Neural cell (in vitro differentiated cells): ENCODE data around the gene ELN. TPM values are rescaled to one million over a fixed set of nuclear protein-coding genes. Genes with fewer than 3 reads are reported as not detected.

ENCODE experiments used
- H2AFZ ChIP-seq: fragments of 200-600, 300-800 bp; sonication (generic), shearing (Covaris generic); 2 replicates; pipeline ENCODE4 v1.6.0; 2014; ENCODE audit warnings: low read depth, mild to moderate bottlenecking, antibody characterized with exemption, low read length, moderate library complexity
- H3F3A ChIP-seq: fragments of 200-600 bp; shearing (Covaris generic); 2 replicates; pipeline ENCODE4 v1.6.1; 2016; ENCODE audit warnings: mild to moderate bottlenecking, moderate library complexity, mixed read lengths, antibody characterized with exemption, low read length; ENCODE audit not compliant: insufficient read depth, poor library complexity, severe bottlenecking
- H3K27ac ChIP-seq: fragments of 200-600, 300-800 bp; sonication (generic), shearing (Covaris generic); 2 replicates; pipeline ENCODE4 v1.5.1; 2014; ENCODE audit warnings: mild to moderate bottlenecking, low read length, moderate library complexity
- H3K27me3 ChIP-seq: fragments of 300-800, 200-600 bp; sonication (generic), shearing (Covaris generic); 2 replicates; pipeline ENCODE4 v1.6.0; 2014; ENCODE audit warnings: mild to moderate bottlenecking, low read depth, low read length, moderate library complexity; ENCODE audit not compliant: insufficient read depth
- H3K36me3 ChIP-seq: fragments of 300-800, 200-600 bp; sonication (generic), shearing (Covaris generic); 2 replicates; pipeline ENCODE4 v1.5.1; 2014; ENCODE audit warnings: mild to moderate bottlenecking, antibody characterized with exemption, low read length, moderate library complexity; ENCODE audit not compliant: insufficient read depth
- H3K4me2 ChIP-seq: fragments of 300-800, 200-600 bp; sonication (generic), shearing (Covaris generic); 2 replicates; pipeline ENCODE4 v1.6.0; 2014; ENCODE audit warnings: mild to moderate bottlenecking, low read length
- H3K4me3 ChIP-seq: fragments of 300-800, 200-600 bp; sonication (generic), shearing (Covaris generic); 2 replicates; pipeline ENCODE4 v1.5.1; 2014; ENCODE audit warnings: mild to moderate bottlenecking, low read length, moderate library complexity
- H3K79me2 ChIP-seq: fragments of 200-600 bp; shearing (Covaris generic); replicated peaks from 2 replicates; pipeline ENCODE4 v1.6.0; 2014; ENCODE audit warnings: mild to moderate bottlenecking, low read length, moderate library complexity; ENCODE audit not compliant: insufficient read depth
- H3K9ac ChIP-seq: fragments of 300-800, 200-600 bp; sonication (generic), shearing (Covaris generic); 2 replicates; pipeline ENCODE4 v1.6.1; 2016; ENCODE audit warnings: mild to moderate bottlenecking, low read length, mixed read lengths
- H3K9me2 ChIP-seq: fragments of 200-600 bp; shearing (Covaris generic); 2 replicates; pipeline ENCODE4 v1.6.1; 2016; ENCODE audit warnings: mild to moderate bottlenecking, low read length, mixed read lengths; ENCODE audit not compliant: insufficient read depth
- H3K9me3 ChIP-seq: fragments of 200-600, 300-800 bp; sonication (generic), shearing (Covaris generic); 2 replicates; pipeline ENCODE4 v1.6.1; 2016; ENCODE audit warnings: mild to moderate bottlenecking, mixed run types, low read length, moderate library complexity, mixed read lengths
- H4K20me1 ChIP-seq: fragments of 200-600 bp; shearing (Covaris generic); 2 replicates; pipeline ENCODE4 v1.6.1; 2016; ENCODE audit warnings: mild to moderate bottlenecking, mixed run types; ENCODE audit not compliant: insufficient read depth
- EP300 ChIP-seq: fragments of 450-650 bp; conservative IDR thresholded peaks from 2 replicates; pipeline ENCODE4 v1.6.1; 2014; ENCODE audit warnings: antibody characterized with exemption, mild to moderate bottlenecking, moderate library complexity; ENCODE audit not compliant: poor library complexity, severe bottlenecking
- EZH2 ChIP-seq: fragments of 200-600, 300-800 bp; shearing (Covaris generic), sonication (generic); IDR thresholded peaks from 2 replicates; pipeline ENCODE4 v1.6.1; 2014; ENCODE audit warnings: antibody characterized with exemption, low read length, borderline replicate concordance, mild to moderate bottlenecking; ENCODE audit not compliant: insufficient read depth, poor library complexity, severe bottlenecking
- MXI1 ChIP-seq: fragments of 450-650 bp; conservative IDR thresholded peaks from 2 replicates; pipeline ENCODE4 v1.6.1; 2014; ENCODE audit warnings: antibody characterized with exemption, mild to moderate bottlenecking; ENCODE audit not compliant: poor library complexity, severe bottlenecking
- POLR2AphosphoS5 ChIP-seq: IDR thresholded peaks from 2 replicates; pipeline ENCODE4 v1.6.1; 2012
- RAD21 ChIP-seq: fragments of 450-650 bp; conservative IDR thresholded peaks from 2 replicates; pipeline ENCODE4 v1.6.1; 2014; ENCODE audit warnings: antibody characterized with exemption, mild to moderate bottlenecking, moderate library complexity
- REST ChIP-seq: IDR thresholded peaks from 2 replicates; pipeline ENCODE4 v1.6.1; 2012; ENCODE audit warnings: borderline replicate concordance
- SMC3 ChIP-seq: fragments of 450-650 bp; conservative IDR thresholded peaks from 2 replicates; pipeline ENCODE4 v1.6.1; 2014; ENCODE audit warnings: antibody characterized with exemption, mild to moderate bottlenecking, moderate library complexity; ENCODE audit not compliant: poor library complexity
- TAF1 ChIP-seq: IDR thresholded peaks from 2 replicates; pipeline ENCODE4 v1.6.1; 2012; ENCODE audit warnings: low read depth
- polyA plus RNA-seq: library from polyadenylated mRNA; depleted of rRNA; stranded (reverse); fragments of >200 nt; gene quantifications from 2 replicates; pipeline ENCODE4 v1.2.3, GENCODE V29; 2014
- TF ChIP-seq, protein P1 (sequence below): fragments of 450-650 bp; IDR thresholded peaks from 2 replicates; pipeline ENCODE4 v1.5.1; 2014; ENCODE audit warnings: antibody characterized with exemption, mild to moderate bottlenecking, moderate library complexity; ENCODE audit not compliant: poor library complexity, severe bottlenecking

Gene ELN
- polyA plus RNA-seq, 1 donor from 2014 or later = not detected

DNA sequence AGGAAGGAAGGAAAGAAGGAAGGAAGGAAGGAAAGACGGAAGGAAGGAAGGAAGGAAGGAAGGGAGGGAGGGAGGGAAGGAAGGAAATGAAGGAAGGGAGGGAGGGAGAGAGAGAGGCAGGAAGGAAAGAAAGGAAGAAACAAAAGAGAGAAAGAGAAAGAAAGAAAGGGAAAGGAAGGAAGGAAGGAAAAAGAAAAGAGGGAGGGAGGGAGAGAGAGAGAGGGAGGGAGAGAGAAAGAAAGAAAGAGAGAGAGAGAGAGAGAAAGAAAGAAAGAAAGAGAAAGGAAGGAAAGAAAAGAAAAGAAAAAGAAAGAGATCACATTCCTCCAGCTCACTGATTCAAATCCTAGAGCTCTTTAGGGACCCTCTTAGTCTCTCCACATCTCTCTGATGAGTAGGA, 24.7 kb downstream of the ELN start:
- Histone ChIP-seq H3K4me2 (no peak overlapping the region), H3K27ac (no peak overlapping the region), H2AFZ (no peak overlapping the region), H3K9me3 (no peaks in the 10 kb centered on the region), H3K36me3 (no peaks in the 10 kb centered on the region), H3F3A (no peaks in the 10 kb centered on the region), H3K79me2 (no peaks in the 10 kb centered on the region), H3K27me3 (no peaks in the 10 kb centered on the region), H4K20me1 (no peaks in the 10 kb centered on the region), H3K9ac (no peak overlapping the region), H3K4me3 (no peak overlapping the region), H3K9me2 (no peaks in the 10 kb centered on the region)
- TF ChIP-seq EP300 (no peak), TAF1 (no peak), EZH2 (no peak), POLR2AphosphoS5 (no peak), REST (no peak), SMC3 (no peak), MXI1 (no peak), RAD21 (no peak)

DNA sequence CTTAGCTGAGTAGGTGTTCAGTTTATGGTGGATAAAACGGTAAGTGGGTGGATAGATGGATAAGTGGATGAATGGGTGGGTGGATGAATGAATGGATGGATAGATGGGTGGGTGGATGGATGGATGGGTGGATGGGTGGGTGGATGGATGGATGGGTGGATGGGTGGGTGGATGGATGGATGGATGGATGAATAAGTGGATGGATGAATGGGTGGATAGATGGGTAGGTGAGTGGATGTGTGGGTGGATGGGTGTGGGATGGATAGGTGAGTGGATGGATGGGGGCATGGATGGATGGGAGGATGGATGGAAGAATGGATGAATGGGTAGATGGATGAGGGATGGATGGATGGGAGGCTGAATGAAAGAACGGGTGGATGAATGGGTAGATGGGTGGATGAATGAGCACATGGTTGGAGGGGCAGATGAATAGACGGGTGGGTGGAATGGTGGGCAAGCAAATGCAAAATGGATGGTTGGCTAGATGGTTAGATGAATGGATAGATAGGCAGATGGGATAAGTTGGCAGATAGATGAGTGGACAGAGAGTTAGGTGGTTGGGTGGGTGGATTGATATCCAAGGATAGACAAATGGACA, 25.7 kb downstream of the ELN start:
- no peak overlapping the region for H3K4me3 ChIP-seq
- H4K20me1 ChIP-seq = no peaks in the 10 kb centered on the region
- H3K9me3 ChIP-seq = no peaks in the 10 kb centered on the region
- H3K9me2 ChIP-seq = no peaks in the 10 kb centered on the region
- H3K9ac ChIP-seq = no peak overlapping the region
- no peaks in the 10 kb centered on the region for H3F3A ChIP-seq
- H3K27me3 ChIP-seq = no peaks in the 10 kb centered on the region
- TF ChIP-seq POLR2AphosphoS5 (no peak), SMC3 (no peak), EZH2 (no peak), TAF1 (no peak), MXI1 (no peak), EP300 (no peak), RAD21 (no peak), REST (no peak)
- TF ChIP-seq, protein P1, sequence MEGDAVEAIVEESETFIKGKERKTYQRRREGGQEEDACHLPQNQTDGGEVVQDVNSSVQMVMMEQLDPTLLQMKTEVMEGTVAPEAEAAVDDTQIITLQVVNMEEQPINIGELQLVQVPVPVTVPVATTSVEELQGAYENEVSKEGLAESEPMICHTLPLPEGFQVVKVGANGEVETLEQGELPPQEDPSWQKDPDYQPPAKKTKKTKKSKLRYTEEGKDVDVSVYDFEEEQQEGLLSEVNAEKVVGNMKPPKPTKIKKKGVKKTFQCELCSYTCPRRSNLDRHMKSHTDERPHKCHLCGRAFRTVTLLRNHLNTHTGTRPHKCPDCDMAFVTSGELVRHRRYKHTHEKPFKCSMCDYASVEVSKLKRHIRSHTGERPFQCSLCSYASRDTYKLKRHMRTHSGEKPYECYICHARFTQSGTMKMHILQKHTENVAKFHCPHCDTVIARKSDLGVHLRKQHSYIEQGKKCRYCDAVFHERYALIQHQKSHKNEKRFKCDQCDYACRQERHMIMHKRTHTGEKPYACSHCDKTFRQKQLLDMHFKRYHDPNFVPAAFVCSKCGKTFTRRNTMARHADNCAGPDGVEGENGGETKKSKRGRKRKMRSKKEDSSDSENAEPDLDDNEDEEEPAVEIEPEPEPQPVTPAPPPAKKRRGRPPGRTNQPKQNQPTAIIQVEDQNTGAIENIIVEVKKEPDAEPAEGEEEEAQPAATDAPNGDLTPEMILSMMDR = no peak
- no peaks in the 10 kb centered on the region for H3K36me3 ChIP-seq
- H2AFZ ChIP-seq = no peak overlapping the region
- no peak overlapping the region for H3K4me2 ChIP-seq
- no peak overlapping the region for H3K27ac ChIP-seq
- no peaks in the 10 kb centered on the region for H3K79me2 ChIP-seq
